Effector memory CD4-positive, alpha-beta T cell (primary cell): ENCODE results near the gene CXCR6.

Experiments used
- DNase-seq, 3 donors: peaks; one replicate each; pipeline ENCODE4 v3.0.0-alpha.2; 2020
- H3K27ac ChIP-seq: 2 replicates; pipeline ENCODE4 v1.7.0; 2013; ENCODE audit warnings: mild to moderate bottlenecking, low read length, moderate library complexity; ENCODE audit not compliant: insufficient read depth, poor library complexity, severe bottlenecking
- H3K27me3 ChIP-seq: replicated peaks from 2 replicates; pipeline ENCODE4 v1.7.0; 2013; ENCODE audit warnings: mild to moderate bottlenecking, low read length; ENCODE audit not compliant: insufficient read depth, control insufficient read depth, poor library complexity, severe bottlenecking
- H3K36me3 ChIP-seq: 2 replicates; pipeline ENCODE4 v1.7.0; 2013; ENCODE audit warnings: mild to moderate bottlenecking, low read length, moderate library complexity; ENCODE audit not compliant: control insufficient read depth, insufficient read depth
- H3K4me1 ChIP-seq: 2 replicates; pipeline ENCODE4 v1.7.0; 2013; ENCODE audit warnings: low read length, mild to moderate bottlenecking; ENCODE audit not compliant: control insufficient read depth, insufficient read depth, poor library complexity, severe bottlenecking
- H3K4me3 ChIP-seq: 2 replicates; pipeline ENCODE4 v1.7.0; 2013; ENCODE audit warnings: low read length, low read depth, mild to moderate bottlenecking; ENCODE audit not compliant: insufficient read depth, poor library complexity, severe bottlenecking
- H3K9me3 ChIP-seq: 2 replicates; pipeline ENCODE4 v1.7.0; 2013; ENCODE audit warnings: mild to moderate bottlenecking, low read length, moderate library complexity; ENCODE audit not compliant: control insufficient read depth

CXCR6 gene

DNA sequence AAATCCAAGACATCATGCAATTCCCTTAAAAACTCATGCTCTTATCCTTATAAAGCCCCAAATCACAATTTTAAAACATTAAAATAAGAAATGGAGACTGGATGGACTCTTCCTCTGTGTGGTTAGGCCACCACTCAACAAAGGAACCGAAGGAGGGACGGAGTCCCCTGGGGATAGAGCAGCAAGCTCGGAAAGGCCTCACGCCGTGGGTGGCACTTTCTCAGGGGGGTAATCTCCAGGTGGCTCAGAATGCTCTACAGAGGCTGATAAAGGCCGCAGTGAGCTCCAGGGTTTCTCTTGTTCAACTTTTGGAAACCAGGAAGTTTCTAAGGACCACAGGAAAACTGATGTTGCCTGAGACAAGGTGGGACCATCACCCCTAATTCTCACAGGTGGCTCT is 33.7 kb upstream of the CXCR6 start:
- Histone ChIP-seq H3K4me1 (peaks cover 17% of the 10 kb centered on the region), H3K27ac (no peak overlapping the region), H3K4me3 (no peak overlapping the region), H3K36me3 (no peaks in the 10 kb centered on the region), H3K27me3 (no peaks in the 10 kb centered on the region), H3K9me3 (no peaks in the 10 kb centered on the region)
- no peak for DNase-seq

DNA sequence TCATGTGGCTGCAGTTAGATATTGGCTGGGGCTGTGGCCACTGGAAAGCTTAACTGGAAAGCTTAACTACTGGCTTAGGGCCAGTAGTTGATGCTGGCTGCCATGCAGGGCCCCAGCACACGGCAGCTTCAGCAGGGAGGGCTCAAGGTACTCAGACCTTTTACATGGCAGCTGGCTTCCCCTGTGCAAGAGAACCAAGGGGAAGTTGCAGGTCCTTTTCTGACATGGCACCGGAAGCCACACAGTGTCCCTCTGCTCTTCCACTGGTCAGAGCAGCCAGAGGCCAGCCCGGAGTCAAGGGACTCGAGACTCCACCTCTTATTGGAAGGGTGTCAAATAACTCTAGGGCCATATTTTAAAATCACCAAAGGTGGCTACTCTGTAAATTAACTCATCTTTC is 32.4 kb upstream of the CXCR6 start:
- Histone ChIP-seq H3K4me1 (peaks cover 30% of the 10 kb centered on the region), H3K4me3 (no peak overlapping the region), H3K9me3 (no peaks in the 10 kb centered on the region), H3K27me3 (no peaks in the 10 kb centered on the region), H3K27ac (no peak overlapping the region), H3K36me3 (no peaks in the 10 kb centered on the region)
- no peak for DNase-seq

DNA sequence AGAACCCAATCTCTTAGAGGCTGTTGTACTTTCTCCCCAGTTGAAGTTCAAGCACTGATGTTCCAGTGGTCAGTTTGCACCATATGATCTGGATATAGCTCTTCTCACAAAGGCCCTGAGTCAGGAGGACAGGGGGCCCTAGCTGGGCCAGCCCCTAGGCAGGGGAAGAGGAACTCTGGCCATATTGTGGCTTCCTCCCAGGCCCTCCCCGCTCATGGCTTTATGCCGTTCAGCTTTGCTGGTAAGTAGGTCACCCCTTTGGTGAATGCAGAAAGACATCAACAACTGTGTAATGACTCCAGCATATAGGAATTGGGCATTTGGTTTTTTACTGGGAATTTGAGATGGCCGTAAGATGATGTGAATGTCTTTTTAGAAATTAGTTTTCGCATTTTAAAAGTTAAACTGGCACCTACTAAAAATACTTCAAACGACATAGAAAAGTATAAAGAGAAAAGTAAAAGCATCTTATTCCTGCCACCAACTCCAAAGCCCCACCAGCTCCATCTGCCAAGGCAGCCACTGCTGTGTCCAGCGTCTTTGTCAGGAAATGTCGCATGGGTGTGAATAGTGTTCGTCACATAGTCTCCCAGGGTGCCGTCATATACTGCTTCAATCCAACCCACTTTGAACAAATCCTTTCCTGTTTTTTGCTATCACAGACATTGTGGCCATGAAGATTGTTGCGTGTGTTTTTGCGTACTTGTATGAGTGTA is 31.6 kb upstream of the CXCR6 start:
- Histone ChIP-seq H3K4me3 (no peak overlapping the region), H3K27me3 (no peaks in the 10 kb centered on the region), H3K9me3 (no peaks in the 10 kb centered on the region), H3K36me3 (no peaks in the 10 kb centered on the region), H3K27ac (no peak overlapping the region), H3K4me1 (peaks cover 35% of the 10 kb centered on the region)
- no peak for DNase-seq

DNA sequence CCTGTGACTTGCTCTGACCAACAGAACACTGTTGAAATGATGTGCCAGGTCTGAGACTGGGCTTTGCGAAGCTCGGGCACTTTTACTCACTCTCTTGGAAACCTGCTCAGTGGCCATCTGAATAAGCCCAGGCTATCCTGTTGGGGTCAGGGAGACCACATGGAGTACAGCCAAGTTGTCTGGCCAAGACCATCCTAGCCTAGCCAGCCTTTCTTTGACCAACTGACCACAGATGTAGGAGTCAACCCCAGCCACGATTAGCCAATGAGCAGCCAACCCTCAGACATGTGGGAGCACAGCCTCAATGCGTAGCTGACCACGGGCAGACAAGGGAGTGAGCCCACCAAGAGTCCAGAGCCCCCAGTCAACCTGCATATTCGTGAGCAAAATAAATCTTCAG is 30.8 kb upstream of the CXCR6 start:
- no peak for DNase-seq
- Histone ChIP-seq H3K4me3 (no peak overlapping the region), H3K4me1 (peaks cover 35% of the 10 kb centered on the region), H3K27ac (no peak overlapping the region), H3K36me3 (no peaks in the 10 kb centered on the region), H3K9me3 (no peaks in the 10 kb centered on the region), H3K27me3 (no peaks in the 10 kb centered on the region)

DNA sequence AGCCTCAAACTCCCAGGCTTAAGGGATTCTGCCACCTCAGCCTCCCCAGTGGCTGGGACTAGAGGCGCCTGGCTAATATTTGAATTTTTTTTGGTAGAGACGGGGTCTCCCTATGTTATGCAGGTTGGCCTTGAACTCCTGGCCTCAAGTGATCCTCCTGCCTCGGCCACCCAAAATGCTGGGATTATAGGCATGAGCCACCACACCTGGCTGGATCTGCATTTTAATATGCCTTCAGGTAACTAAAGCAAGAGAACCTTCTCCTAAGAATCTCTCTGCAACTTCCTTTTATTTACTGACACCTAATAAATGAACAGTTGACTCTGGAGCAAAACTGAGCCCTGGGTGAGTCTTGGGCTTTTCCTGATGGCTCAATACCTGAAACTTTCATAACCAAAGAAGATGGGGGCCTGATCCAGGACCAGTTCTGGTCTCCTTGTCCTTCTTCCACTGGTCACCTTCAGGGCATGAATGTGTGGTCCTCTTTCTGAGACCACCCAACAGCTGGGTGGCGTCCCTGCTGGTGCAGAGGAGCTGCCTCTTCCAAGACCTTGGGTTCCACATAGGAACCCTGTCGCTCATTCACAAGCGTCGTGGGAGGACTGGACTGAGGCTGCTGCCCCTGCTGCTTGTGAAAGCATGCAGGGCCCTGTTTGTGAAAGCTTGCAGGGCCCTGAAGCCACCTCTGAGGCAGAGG is 28.8 kb upstream of the CXCR6 start:
- Histone ChIP-seq H3K4me3 (no peak overlapping the region), H3K36me3 (peaks cover 12% of the 10 kb centered on the region), H3K9me3 (no peaks in the 10 kb centered on the region), H3K27ac (no peak overlapping the region), H3K27me3 (no peaks in the 10 kb centered on the region), H3K4me1 (peaks cover 22% of the 10 kb centered on the region)
- no peak for DNase-seq

DNA sequence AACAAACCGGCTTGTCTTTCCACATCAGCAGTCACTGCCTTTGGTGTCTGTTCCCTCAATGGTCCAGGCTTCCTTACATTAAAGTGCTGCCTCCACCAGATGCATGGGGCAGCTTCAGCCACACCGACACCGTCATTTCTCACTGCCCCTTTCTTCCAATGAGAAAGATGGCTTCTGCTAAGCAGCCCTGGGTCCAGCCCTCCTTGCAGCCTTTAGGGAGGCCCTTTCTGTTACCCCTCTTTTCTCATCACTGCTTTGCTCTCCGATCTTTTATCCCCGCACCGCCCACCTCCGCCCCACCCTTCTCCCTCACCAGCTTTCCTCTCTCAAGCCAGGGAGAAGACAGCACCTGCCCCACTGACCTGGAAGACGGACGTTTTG is 28.2 kb upstream of the CXCR6 start:
- Histone ChIP-seq H3K4me3 (peak overlapping the region; percentile 44), H3K9me3 (no peaks in the 10 kb centered on the region), H3K27ac (peak overlapping the region; percentile 33), H3K27me3 (no peaks in the 10 kb centered on the region), H3K4me1 (peaks cover 22% of the 10 kb centered on the region), H3K36me3 (peaks cover 16% of the 10 kb centered on the region)
- DNase-seq: no peak

DNA sequence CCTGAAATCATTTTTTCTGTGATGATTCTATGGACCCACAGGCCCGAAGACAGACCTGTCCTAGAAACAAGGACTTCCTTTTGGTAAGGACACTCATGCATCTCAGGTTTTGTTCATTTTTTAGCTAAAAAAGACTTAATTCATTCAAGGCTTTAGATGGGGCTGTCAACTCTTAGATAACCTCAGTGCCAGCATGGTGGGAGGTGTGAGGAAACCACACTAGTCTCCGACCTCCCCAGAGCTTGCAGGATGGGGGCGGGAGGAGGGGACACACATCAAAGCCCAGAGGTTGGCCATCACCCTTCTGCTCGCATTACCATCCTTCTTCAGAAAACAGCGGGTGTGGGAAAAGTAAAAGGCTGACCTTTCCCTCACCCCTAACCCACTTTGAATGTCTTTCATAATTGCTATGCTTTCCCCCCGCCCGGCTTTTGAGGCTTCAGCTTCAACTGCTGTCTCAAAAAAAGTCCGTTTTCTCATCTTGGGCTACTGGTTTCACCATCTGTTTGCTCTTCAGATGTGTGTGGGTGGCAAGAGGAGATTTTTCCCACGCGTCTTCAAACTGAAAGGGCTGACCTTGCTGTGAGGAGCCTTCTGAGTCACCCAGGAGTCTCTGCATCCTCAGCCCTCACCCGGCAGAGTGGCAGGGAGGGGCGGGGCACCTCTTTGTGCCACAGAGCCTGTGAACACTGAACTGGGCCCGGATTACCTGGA is 27.6 kb upstream of the CXCR6 start:
- Histone ChIP-seq H3K4me3 (peak overlapping the region; percentile 44), H3K36me3 (peaks cover 21% of the 10 kb centered on the region), H3K9me3 (no peaks in the 10 kb centered on the region), H3K27me3 (no peaks in the 10 kb centered on the region), H3K27ac (peak overlapping the region; percentile 33), H3K4me1 (peaks cover 22% of the 10 kb centered on the region)
- peak; percentile 54 to 61 (median 59) for DNase-seq

DNA sequence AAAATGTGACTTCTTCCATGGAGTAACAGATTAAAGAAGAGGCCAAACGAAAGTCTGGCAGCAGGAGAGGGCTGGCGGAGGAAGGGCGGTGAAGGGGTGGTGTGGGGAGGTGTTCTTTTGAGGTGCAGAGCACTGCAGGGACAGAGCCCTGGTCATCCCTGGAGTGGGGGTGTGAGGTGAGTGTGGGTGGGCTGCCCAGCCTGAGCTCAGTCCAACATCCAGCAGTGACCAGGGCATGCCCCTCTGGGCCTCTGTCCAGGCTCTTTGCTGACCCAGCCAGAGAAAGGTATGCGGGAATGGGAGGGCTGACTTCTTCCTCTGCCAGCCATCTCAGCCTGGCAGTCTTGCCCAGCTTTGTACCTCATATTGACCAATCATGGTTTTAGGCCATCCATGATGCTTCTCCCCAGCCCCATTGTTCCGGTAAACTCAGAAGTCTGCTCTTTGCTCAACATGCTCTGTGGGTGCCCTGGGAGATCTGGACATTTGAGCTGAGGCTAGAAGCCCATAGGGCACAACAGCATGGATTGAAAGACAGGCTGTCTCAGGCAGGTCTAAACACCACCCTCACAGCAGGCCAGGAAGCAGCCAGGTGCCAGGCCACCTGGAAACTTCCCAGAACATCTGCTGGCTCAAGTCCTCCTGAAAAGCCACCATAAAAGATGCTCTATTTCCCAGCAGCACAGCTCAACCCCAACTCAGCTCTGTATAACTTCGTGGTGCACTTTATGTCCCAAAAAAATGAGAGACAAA is 25.9 kb upstream of the CXCR6 start:
- no peaks in the 10 kb centered on the region for H3K9me3 ChIP-seq
- H3K27me3 ChIP-seq: no peaks in the 10 kb centered on the region
- no peak overlapping the region for H3K27ac ChIP-seq
- peaks cover 36% of the 10 kb centered on the region for H3K36me3 ChIP-seq
- H3K4me1 ChIP-seq: peaks cover 18% of the 10 kb centered on the region
- no peak overlapping the region for H3K4me3 ChIP-seq
- no peak for DNase-seq

DNA sequence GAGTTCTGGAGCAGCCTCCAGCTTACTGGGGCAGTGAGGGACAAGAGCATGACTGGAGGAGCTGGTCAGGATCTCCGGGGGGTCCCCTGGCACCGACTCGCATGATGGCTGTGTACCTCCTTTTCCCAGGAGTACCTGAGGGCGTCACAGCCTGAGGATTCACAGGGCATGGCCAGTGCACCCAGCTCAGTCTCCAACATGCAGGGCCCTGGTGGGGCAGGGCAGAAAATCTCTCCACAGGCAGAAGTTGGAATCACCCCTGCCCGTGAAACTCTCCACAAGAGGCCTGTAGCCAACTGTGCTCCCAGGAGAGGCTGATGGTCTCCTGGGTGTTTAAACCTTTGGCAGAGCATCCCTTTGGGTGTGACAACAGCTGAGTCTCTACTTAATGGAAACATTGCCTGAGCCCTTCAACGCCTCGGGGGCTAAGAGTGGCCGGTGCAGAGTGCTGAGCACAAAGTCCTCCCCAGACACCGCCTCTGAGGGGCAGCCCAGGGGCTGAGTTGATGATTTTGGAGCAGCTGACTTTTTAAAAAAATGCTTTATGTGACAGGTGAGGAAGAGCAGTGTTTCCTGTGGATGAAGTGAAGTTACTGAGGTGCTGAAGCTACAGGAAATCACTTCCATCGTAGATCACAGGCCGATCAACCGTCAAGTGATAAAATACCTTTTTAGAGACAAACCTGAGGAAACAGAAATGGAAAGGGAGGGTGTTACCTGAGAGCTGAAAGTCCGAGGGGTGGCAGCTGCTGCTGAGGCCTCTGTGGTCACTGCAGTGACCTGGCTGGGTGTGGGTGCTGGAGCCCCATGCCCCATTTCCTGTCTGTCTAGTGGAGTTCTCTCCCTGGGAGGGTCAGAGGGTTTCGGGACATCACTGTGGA is 21.9 kb upstream of the CXCR6 start:
- Histone ChIP-seq H3K27me3 (no peaks in the 10 kb centered on the region), H3K4me1 (no peaks in the 10 kb centered on the region), H3K9me3 (no peaks in the 10 kb centered on the region), H3K4me3 (no peak overlapping the region), H3K36me3 (peaks cover 62% of the 10 kb centered on the region), H3K27ac (no peak overlapping the region)
- no peak for DNase-seq
